Mucosa of rectum (tissue), 2 donors: ENCODE measurements around the gene RAD51B.
A peak's percentile ranks its signal among the peaks of the same experiment; 100 is the strongest.

Source experiments
- H3K27ac ChIP-seq, 2 donors: one replicate each; pipeline ENCODE4 v1.7.0; 2013; ENCODE audit warnings: inconsistent platforms in 2 of 2, low read depth in 2 of 2, low read length in 2 of 2
- H3K27me3 ChIP-seq, 2 donors: one replicate each; pipeline ENCODE4 v1.7.0; 2013; ENCODE audit warnings: low read length in 2 of 2; ENCODE audit not compliant: control insufficient read depth in 2 of 2, insufficient read depth in 2 of 2
- H3K36me3 ChIP-seq, 2 donors: one replicate each; pipeline ENCODE4 v1.7.0; 2013; ENCODE audit warnings: low read length in 2 of 2; ENCODE audit not compliant: control insufficient read depth in 2 of 2, insufficient read depth in 2 of 2
- H3K4me1 ChIP-seq, 2 donors: one replicate each; pipeline ENCODE4 v1.7.0; 2013; ENCODE audit warnings: low read length in 2 of 2, mild to moderate bottlenecking in 1 of 2; ENCODE audit not compliant: control insufficient read depth in 2 of 2, insufficient read depth in 2 of 2
- H3K4me3 ChIP-seq, 2 donors: one replicate each; pipeline ENCODE4 v1.7.0; 2013; ENCODE audit warnings: low read length in 2 of 2
- H3K9ac ChIP-seq, 2 donors: one replicate each; pipeline ENCODE4 v1.7.0; 2013; ENCODE audit warnings: low read length in 2 of 2, low read depth in 1 of 2, mild to moderate bottlenecking in 1 of 2
- H3K9me3 ChIP-seq, 2 donors: one replicate each; pipeline ENCODE4 v1.7.0; 2013; ENCODE audit warnings: low read length in 2 of 2; ENCODE audit not compliant: control insufficient read depth in 2 of 2
- donor health status: healthy.
- donor health status: Normal muscosa, but diverticular disease.

RAD51B gene

DNA sequence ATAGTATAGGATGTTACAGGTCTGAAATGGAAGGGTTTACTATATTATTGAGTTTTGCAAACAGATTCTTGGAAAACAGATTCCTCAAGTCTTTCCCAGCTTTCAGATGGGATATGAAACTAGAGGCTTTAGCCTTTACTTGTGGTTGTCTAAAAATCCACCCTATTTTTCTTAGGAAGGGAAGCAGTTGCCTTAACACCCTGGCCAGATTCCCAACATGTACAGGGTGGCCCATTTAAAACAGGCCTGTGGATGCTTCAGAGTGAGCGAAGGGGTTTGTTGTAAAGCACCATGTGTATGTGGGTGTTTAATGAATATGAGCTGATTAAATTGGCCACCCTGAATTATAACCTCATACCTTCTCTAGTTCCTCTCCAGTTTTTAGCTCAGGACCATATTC, 557.4 kb downstream of the RAD51B start:
- Histone ChIP-seq H3K4me3 (no peak overlapping the region), H3K4me1 (peaks cover 17 to 24% of the 10 kb centered on the region in 2 donors), H3K27me3 (no peaks in the 10 kb centered on the region), H3K9me3 (no peaks in the 10 kb centered on the region), H3K9ac (peak overlapping the region in 1 of 2 donors; percentile 52), H3K36me3 (no peaks in the 10 kb centered on the region), H3K27ac (peak overlapping the region; percentile 75 to 77)

DNA sequence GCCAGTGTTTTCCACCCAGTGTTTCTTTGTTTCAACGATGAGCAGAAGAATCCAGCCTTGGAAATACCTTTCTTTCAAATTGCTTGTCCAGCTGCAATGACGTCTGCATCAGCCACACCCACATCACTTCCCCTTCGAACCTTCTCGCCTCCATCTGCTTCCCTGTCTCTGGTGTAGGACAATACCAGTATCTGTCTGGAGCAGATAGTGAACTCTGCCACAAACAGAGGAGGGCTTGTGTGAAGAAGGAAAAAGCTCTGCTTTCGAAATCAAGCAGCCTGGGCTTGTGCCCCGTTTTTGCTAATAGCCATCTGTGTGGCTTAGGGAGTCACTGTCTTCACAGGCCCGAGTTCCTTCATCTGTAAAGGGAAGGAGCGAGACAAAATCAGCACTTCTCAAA, 557.9 kb downstream of the RAD51B start:
- H3K27ac ChIP-seq, result peak overlapping the region; percentile 75 to 77
- H3K4me3 ChIP-seq, result no peak overlapping the region
- H3K9me3 ChIP-seq, result no peaks in the 10 kb centered on the region
- H3K4me1 ChIP-seq, result peaks cover 17 to 24% of the 10 kb centered on the region in 2 donors
- no peaks in the 10 kb centered on the region for H3K36me3 ChIP-seq
- peak overlapping the region in 1 of 2 donors; percentile 52 for H3K9ac ChIP-seq
- no peaks in the 10 kb centered on the region for H3K27me3 ChIP-seq

DNA sequence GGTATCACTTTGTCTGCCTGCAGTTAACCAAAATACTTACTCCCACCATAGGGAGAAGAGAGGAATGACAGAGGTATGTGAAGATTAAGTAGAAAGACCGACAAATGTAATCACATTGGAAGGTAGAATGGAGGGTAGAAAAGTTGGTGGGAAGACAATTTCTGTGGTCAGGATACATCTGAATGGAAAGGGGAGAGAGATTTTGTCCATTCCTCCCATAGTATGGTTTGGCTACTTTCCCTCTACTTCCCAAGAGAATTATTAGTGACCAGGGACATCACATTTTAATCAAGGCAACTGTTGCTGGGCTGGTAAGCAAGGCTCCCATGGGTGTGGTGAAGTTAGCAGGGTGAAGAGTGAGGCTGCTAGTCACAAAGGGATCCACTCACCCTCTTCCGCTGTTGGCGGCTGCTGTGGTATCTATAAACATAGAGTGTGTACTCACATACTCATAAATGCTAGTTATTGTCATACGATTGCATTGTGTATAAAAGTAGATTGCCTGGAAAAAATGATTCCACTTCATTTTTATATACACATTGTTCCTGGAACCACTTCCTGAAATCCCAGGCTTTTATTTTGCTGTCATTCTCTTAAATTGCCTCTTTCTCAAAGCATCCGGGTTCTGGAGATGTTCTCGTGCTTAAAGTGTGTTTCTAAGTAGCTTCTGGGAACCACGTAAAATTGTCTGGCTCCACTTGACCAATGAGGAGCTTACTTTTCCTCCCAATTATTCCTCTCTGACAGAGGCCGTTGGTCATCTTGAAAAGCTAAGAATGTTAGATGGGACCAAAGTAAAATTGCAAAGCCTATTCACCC, 560.1 kb downstream of the RAD51B start:
- peak overlapping the region; percentile 73 to 78 for H3K27ac ChIP-seq
- H3K36me3 ChIP-seq, result no peaks in the 10 kb centered on the region
- peak overlapping the region in 1 of 2 donors; percentile 30 for H3K9ac ChIP-seq
- H3K9me3 ChIP-seq, result no peaks in the 10 kb centered on the region
- H3K27me3 ChIP-seq, result no peaks in the 10 kb centered on the region
- H3K4me1 ChIP-seq, result peaks cover 17 to 31% of the 10 kb centered on the region in 2 donors
- peak overlapping the region in 1 of 2 donors; percentile 22 for H3K4me3 ChIP-seq

DNA sequence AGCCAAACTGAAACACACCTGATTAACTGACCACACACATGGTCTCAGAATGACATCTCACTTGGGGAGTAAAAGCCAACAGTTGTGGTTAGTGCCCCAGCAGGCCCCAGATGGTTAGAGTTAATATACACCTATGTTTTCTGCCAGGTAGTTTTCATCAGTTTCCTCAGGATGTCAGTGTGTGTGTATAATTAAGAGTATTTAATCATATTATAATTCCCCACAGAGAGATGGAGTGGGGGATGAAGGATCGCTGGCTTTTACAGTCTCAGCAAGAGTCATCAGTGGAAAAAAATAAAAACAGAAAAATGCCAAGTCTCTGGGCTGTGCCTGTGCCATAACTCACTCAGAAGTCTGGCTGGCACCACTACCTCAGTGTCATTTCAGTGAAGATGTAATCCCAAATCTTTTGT, 560.8 kb downstream of the RAD51B start:
- H3K4me3 ChIP-seq, result no peak overlapping the region

DNA sequence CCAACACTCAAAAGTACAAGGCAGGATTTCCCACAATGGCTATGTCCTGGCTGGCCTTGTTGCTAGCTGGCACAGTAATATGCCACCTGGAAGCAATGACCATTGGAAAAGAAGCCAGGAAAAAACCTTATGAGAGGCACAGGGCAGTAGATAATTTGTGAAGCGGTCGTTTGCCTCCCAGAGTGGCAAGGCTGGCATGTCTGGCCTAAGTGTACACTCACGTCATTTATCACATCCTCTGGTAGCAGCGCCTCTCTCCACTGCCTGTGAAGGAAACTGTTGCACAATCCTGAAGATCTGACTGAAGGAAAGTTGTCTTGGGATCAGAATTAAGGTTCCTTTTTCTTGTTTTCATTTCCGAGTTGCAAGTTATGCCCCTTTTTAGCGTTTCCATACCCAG, 564.8 kb downstream of the RAD51B start:
- peaks cover 6 to 19% of the 10 kb centered on the region in 2 donors for H3K4me1 ChIP-seq
- no peaks in the 10 kb centered on the region for H3K36me3 ChIP-seq
- no peaks in the 10 kb centered on the region for H3K9me3 ChIP-seq
- H3K4me3 ChIP-seq, result no peak overlapping the region
- H3K27ac ChIP-seq, result peak overlapping the region; percentile 72
- no peak overlapping the region for H3K9ac ChIP-seq
- H3K27me3 ChIP-seq, result no peaks in the 10 kb centered on the region

More for the DNA sequence above, 560.8 kb downstream of the RAD51B start:
- H3K9me3 ChIP-seq, result no peaks in the 10 kb centered on the region
- H3K9ac ChIP-seq, result no peak overlapping the region
- H3K36me3 ChIP-seq, result no peaks in the 10 kb centered on the region
- no peaks in the 10 kb centered on the region for H3K27me3 ChIP-seq
- peaks cover 17 to 31% of the 10 kb centered on the region in 2 donors for H3K4me1 ChIP-seq
- H3K27ac ChIP-seq, result peak overlapping the region; percentile 73 to 78

DNA sequence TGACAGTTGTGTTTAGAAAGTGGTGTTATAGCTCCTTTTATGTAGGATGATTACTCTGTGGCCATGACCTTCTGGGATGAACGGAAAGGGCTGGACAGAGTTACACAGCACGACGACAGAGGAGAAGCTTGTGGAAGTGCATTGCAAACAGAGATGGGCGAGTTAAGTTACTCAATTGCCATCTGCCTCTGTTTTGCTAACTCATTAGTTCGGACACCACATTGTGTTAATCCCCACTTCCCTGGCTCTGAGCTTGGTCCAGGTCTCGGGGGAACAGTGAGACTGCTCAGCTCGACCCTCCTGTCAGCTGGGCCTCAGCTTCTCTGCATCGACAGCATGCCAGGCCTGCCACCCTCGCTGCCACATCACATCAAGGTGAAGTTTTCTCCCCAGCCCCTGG, 565.3 kb downstream of the RAD51B start:
- Histone ChIP-seq H3K27me3 (no peaks in the 10 kb centered on the region), H3K4me1 (peaks cover 4 to 14% of the 10 kb centered on the region in 2 donors)

DNA sequence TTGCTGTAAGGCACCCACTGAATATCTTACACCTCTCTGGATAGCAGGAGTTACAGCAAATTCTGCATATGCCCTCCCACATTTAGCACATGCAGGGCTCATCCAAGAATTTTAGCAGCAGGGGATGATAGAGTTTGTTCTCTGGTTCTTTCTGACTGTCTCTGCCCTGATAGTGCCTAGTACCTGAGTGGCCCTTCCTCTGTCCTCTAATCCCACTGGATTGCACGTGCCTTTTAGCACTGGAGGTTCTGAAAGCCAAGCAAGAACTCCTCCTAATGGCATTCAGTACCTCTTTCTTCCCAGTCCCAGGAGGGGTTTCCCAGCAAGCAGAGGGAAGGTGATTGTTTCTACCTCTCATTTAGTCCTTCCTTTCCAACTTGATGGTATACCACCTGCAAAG, 566.9 kb downstream of the RAD51B start:
- H3K27me3 ChIP-seq, result no peaks in the 10 kb centered on the region

More for the DNA sequence above, 565.3 kb downstream of the RAD51B start:
- H3K27ac ChIP-seq, result peak overlapping the region; percentile 46 to 72
- no peak overlapping the region for H3K4me3 ChIP-seq
- H3K9ac ChIP-seq, result no peak overlapping the region
- no peaks in the 10 kb centered on the region for H3K36me3 ChIP-seq
- no peaks in the 10 kb centered on the region for H3K9me3 ChIP-seq

DNA sequence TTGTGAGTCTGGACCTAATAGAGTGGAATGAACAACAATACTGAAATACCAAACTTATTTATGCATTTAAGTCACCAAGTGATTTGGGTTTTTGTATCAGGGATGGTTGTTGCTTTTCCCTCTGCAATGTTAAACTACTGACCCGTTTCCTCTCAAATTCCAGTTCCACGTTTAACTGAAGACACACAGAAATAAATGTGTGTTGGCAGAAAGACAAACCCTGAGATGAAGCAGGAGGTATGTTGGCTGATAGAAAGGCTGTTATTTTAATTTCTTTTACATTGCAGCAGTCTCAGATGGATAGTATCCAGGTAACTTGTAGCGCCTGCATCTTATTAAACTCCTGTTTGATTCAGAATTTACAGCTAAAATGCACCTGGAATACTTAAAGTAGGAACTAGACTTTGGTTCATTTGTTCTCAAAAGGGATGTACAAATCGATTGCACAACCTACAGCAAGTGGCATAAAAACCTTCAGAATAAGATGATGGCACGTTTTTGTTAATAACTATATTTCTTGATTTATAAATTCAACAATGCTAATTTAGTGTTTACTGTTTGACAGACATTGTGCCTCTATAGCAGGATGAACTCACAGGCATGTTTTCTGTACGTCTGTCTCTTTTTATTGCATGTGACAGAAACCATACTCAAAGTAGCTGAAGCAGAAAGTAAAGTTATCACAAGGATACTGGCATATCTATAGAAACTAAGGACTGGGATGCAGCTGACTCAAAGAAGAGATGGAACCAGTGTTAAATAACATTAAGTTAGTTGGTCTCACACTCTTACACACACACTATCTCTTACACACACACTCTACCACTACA, 567.6 kb downstream of the RAD51B start:
- H3K36me3 ChIP-seq, result no peaks in the 10 kb centered on the region
- no peaks in the 10 kb centered on the region for H3K9me3 ChIP-seq
- peaks cover 0 to 7% of the 10 kb centered on the region in 2 donors for H3K4me1 ChIP-seq
- no peaks in the 10 kb centered on the region for H3K27me3 ChIP-seq
- H3K9ac ChIP-seq, result no peak overlapping the region
- H3K27ac ChIP-seq, result peak overlapping the region in 1 of 2 donors; percentile 4
- H3K4me3 ChIP-seq, result no peak overlapping the region

More for the DNA sequence above, 566.9 kb downstream of the RAD51B start:
- Histone ChIP-seq H3K9me3 (no peaks in the 10 kb centered on the region), H3K36me3 (no peaks in the 10 kb centered on the region), H3K4me1 (peaks cover 0 to 7% of the 10 kb centered on the region in 2 donors), H3K4me3 (no peak overlapping the region), H3K9ac (no peak overlapping the region), H3K27ac (peak overlapping the region in 1 of 2 donors; percentile 4)

DNA sequence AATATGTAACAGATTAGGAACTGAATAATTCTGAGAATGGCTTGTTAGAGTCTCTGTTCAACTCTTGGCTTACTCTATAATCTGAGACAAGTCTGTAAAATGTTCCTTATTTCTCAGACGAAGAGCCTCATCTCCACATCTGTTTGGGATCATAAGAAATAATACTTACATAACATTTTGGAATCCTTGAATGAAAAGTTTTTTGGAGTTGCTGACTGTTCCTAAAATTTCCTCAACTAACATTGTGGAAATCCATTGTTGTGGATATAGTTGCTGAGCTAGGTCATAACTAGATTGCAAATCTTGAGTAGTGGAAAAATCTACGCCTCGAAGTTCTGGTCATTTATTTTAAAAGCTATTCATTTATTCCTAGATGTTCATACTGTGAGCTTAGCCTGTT, 570.4 kb downstream of the RAD51B start:
- no peaks in the 10 kb centered on the region for H3K4me1 ChIP-seq
- peak overlapping the region in 1 of 2 donors; percentile 57 for H3K27ac ChIP-seq
- no peaks in the 10 kb centered on the region for H3K36me3 ChIP-seq
- no peaks in the 10 kb centered on the region for H3K27me3 ChIP-seq
- H3K4me3 ChIP-seq, result no peak overlapping the region
- H3K9ac ChIP-seq, result no peak overlapping the region
- no peaks in the 10 kb centered on the region for H3K9me3 ChIP-seq

DNA sequence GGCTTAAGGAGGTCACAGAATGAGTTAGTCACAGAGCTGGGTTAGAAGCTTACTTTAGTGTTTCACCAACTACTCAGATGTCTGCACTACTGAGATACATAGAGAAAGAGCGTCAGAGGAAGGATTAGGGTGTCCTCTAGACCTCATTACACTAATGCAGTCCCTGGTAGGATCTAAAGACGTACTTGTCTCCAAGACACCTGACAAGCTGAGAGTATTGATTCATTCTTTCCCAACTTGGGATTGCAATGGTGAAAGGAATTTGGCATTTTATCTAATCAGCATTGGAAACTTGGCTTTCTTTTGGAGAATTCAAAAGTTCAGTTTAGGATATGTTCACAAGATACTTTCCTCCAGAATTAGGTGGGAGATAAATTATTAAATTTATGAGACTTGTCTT, 571.2 kb downstream of the RAD51B start:
- H3K9ac ChIP-seq, result no peak overlapping the region
- no peaks in the 10 kb centered on the region for H3K27me3 ChIP-seq
- H3K4me1 ChIP-seq, result no peaks in the 10 kb centered on the region
- H3K4me3 ChIP-seq, result no peak overlapping the region
- peak overlapping the region; percentile 57 for H3K27ac ChIP-seq
- no peaks in the 10 kb centered on the region for H3K36me3 ChIP-seq
- no peaks in the 10 kb centered on the region for H3K9me3 ChIP-seq
